Measurements from ENCODE around the gene PLB1. TPM values are rescaled to one million over a fixed set of nuclear protein-coding genes. Genes with fewer than 3 reads are reported as not detected.

PLB1 gene
- total RNA-seq, 2 donors from 2014 or later = 19.2 to 29.6 TPM

DNA sequence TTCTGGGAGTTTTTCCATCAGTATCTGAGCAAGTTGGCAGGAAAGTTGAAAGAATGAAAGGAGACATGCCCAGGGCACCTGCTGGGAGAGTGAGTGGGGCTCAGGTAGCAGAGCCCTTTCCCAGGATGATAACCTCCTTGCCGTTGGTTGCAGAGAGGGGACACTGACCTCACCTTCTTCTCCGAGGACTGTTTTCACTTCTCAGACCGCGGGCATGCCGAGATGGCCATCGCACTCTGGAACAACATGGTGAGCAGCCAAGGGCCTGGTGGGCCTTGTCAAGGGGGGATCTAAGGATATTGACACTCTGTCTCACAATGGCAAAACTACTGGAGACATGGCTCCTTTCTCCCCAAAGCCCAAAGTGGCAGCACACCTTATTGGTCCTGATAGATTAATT, 136.9 kb downstream of the PLB1 start:
- peak overlapping the region; percentile 99 to 100 for H3K27ac ChIP-seq
- no peaks in the 10 kb centered on the region for H3K36me3 ChIP-seq
- DNase-seq (ENCODE audit: low spot score) = no peak
- H3K27me3 ChIP-seq (replicated peaks; ENCODE audit: insufficient read depth) = no peaks in the 10 kb centered on the region
- peaks cover 47 to 94% of the 10 kb centered on the region in 2 donors for H3K4me1 ChIP-seq (ENCODE audit: control insufficient read depth in 1 of 2, low read depth in 2 of 2)
- no peak for ATAC-seq (ENCODE audit: insufficient number of reproducible peaks, low FRiP score, low read depth)
- TF ChIP-seq, protein P1, sequence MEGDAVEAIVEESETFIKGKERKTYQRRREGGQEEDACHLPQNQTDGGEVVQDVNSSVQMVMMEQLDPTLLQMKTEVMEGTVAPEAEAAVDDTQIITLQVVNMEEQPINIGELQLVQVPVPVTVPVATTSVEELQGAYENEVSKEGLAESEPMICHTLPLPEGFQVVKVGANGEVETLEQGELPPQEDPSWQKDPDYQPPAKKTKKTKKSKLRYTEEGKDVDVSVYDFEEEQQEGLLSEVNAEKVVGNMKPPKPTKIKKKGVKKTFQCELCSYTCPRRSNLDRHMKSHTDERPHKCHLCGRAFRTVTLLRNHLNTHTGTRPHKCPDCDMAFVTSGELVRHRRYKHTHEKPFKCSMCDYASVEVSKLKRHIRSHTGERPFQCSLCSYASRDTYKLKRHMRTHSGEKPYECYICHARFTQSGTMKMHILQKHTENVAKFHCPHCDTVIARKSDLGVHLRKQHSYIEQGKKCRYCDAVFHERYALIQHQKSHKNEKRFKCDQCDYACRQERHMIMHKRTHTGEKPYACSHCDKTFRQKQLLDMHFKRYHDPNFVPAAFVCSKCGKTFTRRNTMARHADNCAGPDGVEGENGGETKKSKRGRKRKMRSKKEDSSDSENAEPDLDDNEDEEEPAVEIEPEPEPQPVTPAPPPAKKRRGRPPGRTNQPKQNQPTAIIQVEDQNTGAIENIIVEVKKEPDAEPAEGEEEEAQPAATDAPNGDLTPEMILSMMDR (IDR thresholded peaks at IDR 0.05) = no peak
- no peak overlapping the region for H3K4me3 ChIP-seq
- H3K9me3 ChIP-seq = no peaks in the 10 kb centered on the region

DNA sequence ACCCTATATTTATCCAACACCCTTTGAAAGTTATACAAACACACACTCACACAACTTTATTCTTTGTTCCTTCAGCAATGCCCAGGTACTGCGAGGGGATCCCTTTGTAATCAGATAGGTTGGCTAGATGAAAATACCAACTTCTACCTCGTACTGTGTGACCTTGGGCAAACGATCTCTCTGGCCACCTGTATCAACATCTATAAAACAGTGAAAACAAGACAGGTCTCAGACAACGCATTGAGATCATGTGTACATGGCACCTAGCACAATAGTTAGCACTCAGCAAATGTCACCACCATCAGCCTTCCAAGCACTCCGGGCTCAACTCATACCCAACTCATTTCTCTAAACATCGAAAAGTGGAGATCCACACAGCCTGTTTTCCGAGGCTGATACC, 137.3 kb downstream of the PLB1 start:
- Histone ChIP-seq H3K27ac (peak overlapping the region; percentile 89 to 100), H3K9me3 (no peaks in the 10 kb centered on the region), H3K4me1 (ENCODE audit: control insufficient read depth in 1 of 2, low read depth in 2 of 2) (peaks cover 47 to 94% of the 10 kb centered on the region in 2 donors), H3K4me3 (no peak overlapping the region), H3K27me3 (replicated peaks; ENCODE audit: insufficient read depth) (no peaks in the 10 kb centered on the region), H3K36me3 (no peaks in the 10 kb centered on the region)
- DNase-seq (ENCODE audit: low spot score) = no peak
- no peak for ATAC-seq (ENCODE audit: insufficient number of reproducible peaks, low FRiP score, low read depth)
- TF ChIP-seq, protein P1 (IDR thresholded peaks at IDR 0.05) = no peak

DNA sequence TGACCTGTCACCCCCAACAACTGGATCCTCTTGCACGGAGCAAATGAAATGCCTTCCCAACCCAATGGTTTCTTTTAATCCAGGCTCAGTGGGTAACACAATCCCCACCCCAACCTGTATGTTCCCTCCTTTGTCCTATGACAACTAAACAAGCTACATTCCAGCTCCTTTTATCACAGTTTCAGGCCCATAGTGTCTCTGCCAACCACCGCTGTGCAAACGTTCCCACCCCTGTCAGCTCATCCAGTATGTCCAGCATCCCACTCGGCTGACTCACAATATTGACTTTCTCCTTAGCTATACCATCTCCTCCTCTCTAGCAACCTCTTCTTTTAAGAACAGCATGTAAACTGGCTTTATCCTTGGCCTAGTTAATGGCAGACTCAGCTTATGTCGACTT, 137.9 kb downstream of the PLB1 start:
- no peak overlapping the region for H3K4me3 ChIP-seq
- DNase-seq (ENCODE audit: low spot score) = no peak
- H3K27ac ChIP-seq = peak overlapping the region; percentile 89 to 100
- ATAC-seq (ENCODE audit: insufficient number of reproducible peaks, low FRiP score, low read depth) = no peak
- no peaks in the 10 kb centered on the region for H3K27me3 ChIP-seq (replicated peaks; ENCODE audit: insufficient read depth)
- TF ChIP-seq, protein P1 (IDR thresholded peaks at IDR 0.05) = no peak
- peaks cover 48 to 94% of the 10 kb centered on the region in 2 donors for H3K4me1 ChIP-seq (ENCODE audit: control insufficient read depth in 1 of 2, low read depth in 2 of 2)
- H3K9me3 ChIP-seq = no peaks in the 10 kb centered on the region
- no peaks in the 10 kb centered on the region for H3K36me3 ChIP-seq

DNA sequence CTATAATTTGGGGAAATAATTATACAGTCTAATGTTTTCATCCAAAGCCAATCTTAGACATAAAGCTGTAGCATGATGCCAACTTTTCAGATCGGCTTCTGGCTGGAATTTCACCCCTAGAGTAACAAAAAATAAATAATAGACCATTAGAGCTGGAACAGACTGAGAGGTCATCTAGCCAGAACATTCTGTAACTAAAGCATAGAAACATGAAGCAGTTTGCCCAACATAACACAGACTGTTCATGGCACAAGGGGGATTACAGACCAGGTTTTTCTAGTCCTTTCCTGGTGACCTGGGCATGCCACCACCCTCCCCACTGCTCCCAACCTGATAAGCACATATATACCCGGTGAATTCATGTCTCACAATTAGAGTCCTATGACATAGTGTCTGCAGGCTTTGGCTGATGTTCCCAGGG, 139.3 kb downstream of the PLB1 start:
- Histone ChIP-seq H3K27ac (peak overlapping the region; percentile 89 to 100), H3K4me1 (ENCODE audit: control insufficient read depth in 1 of 2, low read depth in 2 of 2) (peaks cover 42 to 94% of the 10 kb centered on the region in 2 donors), H3K9me3 (no peaks in the 10 kb centered on the region), H3K4me3 (no peak overlapping the region), H3K27me3 (replicated peaks; ENCODE audit: insufficient read depth) (no peaks in the 10 kb centered on the region), H3K36me3 (no peaks in the 10 kb centered on the region)
- TF ChIP-seq, protein P1 (IDR thresholded peaks at IDR 0.05) = no peak
- peak; percentile 82 for ATAC-seq (ENCODE audit: insufficient number of reproducible peaks, low FRiP score, low read depth)
- peak; percentile 63 for DNase-seq (ENCODE audit: low spot score)

DNA sequence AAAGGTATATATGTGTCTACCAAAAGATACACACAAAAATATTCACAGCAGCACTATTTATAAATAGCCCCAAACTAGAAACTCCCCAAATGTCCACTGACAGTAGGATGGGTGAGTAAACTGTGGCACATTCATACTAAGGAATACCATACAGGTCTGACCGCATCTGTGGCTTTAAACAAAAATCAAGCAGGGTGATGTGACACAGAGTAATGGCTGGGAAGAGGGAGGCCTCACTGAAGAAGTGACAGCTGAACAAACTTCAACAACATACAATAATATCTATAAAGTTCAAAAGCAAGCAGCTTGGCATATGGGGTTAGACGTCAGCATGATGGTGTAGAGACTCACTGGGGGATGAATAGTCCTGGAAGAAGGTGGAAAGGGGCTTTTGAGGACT, 140.6 kb downstream of the PLB1 start:
- Histone ChIP-seq H3K27me3 (replicated peaks; ENCODE audit: insufficient read depth) (no peaks in the 10 kb centered on the region), H3K9me3 (no peaks in the 10 kb centered on the region), H3K4me1 (ENCODE audit: control insufficient read depth in 1 of 2, low read depth in 2 of 2) (peaks cover 42 to 83% of the 10 kb centered on the region in 2 donors), H3K4me3 (no peak overlapping the region), H3K27ac (peak overlapping the region; percentile 98 to 100), H3K36me3 (no peaks in the 10 kb centered on the region)
- DNase-seq (ENCODE audit: low spot score) (no peak), ATAC-seq (ENCODE audit: insufficient number of reproducible peaks, low FRiP score, low read depth) (no peak)
- TF ChIP-seq, protein P1 (IDR thresholded peaks at IDR 0.05) = no peak

Measured in thoracic aorta (tissue), 2 donors.